SU-DHL-6 (cell line): ENCODE data around the gene HACL1.

Source experiments
- H2AFZ ChIP-seq: fragments of 200-600 bp; sonication (generic); 2 replicates; pipeline ENCODE4 v1.6.1; 2014; ENCODE audit warnings: low read depth, mild to moderate bottlenecking, moderate library complexity, mixed read lengths, antibody characterized with exemption, low read length; ENCODE audit not compliant: severe bottlenecking
- H3F3A ChIP-seq: fragments of 200-600 bp; shearing (Covaris generic); 2 replicates; pipeline ENCODE4 v1.6.0; 2016; ENCODE audit warnings: antibody characterized with exemption, mild to moderate bottlenecking; ENCODE audit not compliant: insufficient read depth
- H3K27ac ChIP-seq: fragments of 200-600 bp; sonication (generic); 2 replicates; pipeline ENCODE4 v1.5.1; 2016; ENCODE audit warnings: low read depth, mild to moderate bottlenecking, low read length, moderate library complexity, mixed read lengths
- H3K27me3 ChIP-seq: fragments of 200-600 bp; sonication (generic), shearing (Covaris generic); 2 replicates; pipeline ENCODE4 v1.6.0; 2014; ENCODE audit warnings: mild to moderate bottlenecking, low read length
- H3K36me3 ChIP-seq: fragments of 200-600 bp; sonication (generic); 2 replicates; pipeline ENCODE4 v1.6.1; 2014; ENCODE audit warnings: mild to moderate bottlenecking, low read length, mixed read lengths
- H3K4me2 ChIP-seq: fragments of 300-600, 200-600 bp; shearing (Covaris generic), sonication (generic); 2 replicates; pipeline ENCODE4 v1.6.0; 2014; ENCODE audit warnings: low read length, low read depth, mild to moderate bottlenecking; ENCODE audit not compliant: poor library complexity, severe bottlenecking
- H3K4me3 ChIP-seq: fragments of 200-600 bp; sonication (generic); 2 replicates; pipeline ENCODE4 v1.5.1; 2014; ENCODE audit warnings: antibody characterized with exemption, low read length, mild to moderate bottlenecking, mixed read lengths; ENCODE audit not compliant: insufficient read depth, poor library complexity, severe bottlenecking
- H3K79me2 ChIP-seq: fragments of 200-600 bp; sonication (generic); 2 replicates; pipeline ENCODE4 v1.6.1; 2014; ENCODE audit warnings: mild to moderate bottlenecking, low read length, moderate library complexity; ENCODE audit not compliant: insufficient read depth
- H3K9ac ChIP-seq: fragments of 200-600 bp; sonication (generic); 2 replicates; pipeline ENCODE4 v1.7.0; 2014; ENCODE audit warnings: mild to moderate bottlenecking, low read length
- H3K9me2 ChIP-seq: fragments of 200-600 bp; sonication (generic); replicated peaks from 2 replicates; pipeline ENCODE4 v1.6.1; 2014; ENCODE audit warnings: low read length; ENCODE audit not compliant: insufficient read depth
- H3K9me3 ChIP-seq: fragments of 200-600 bp; sonication (generic); 2 replicates; pipeline ENCODE4 v1.6.1; 2014; ENCODE audit warnings: low read length, mixed read lengths; ENCODE audit not compliant: insufficient read depth
- H4K20me1 ChIP-seq: fragments of 200-600 bp; sonication (generic); 2 replicates; pipeline ENCODE4 v1.6.1; 2014; ENCODE audit warnings: low read depth, mild to moderate bottlenecking, antibody characterized with exemption, low read length, moderate library complexity, mixed read lengths
- CTCF ChIP-seq: fragments of 200-600 bp; sonication (generic); IDR thresholded peaks from one replicate; pipeline ENCODE4 v1.5.1; 2017; ENCODE audit warnings: antibody characterized with exemption, mild to moderate bottlenecking, low read length, moderate library complexity; ENCODE audit not compliant: insufficient read depth, poor library complexity, severe bottlenecking
- EZH2phosphoT487 ChIP-seq: fragments of 200-600 bp; sonication (generic), shearing (Covaris generic); conservative IDR thresholded peaks from 2 replicates; pipeline ENCODE4 v1.6.1; 2018; ENCODE audit warnings: mild to moderate bottlenecking, antibody characterized with exemption, low read length, moderate library complexity, mixed read lengths

Gene HACL1

DNA sequence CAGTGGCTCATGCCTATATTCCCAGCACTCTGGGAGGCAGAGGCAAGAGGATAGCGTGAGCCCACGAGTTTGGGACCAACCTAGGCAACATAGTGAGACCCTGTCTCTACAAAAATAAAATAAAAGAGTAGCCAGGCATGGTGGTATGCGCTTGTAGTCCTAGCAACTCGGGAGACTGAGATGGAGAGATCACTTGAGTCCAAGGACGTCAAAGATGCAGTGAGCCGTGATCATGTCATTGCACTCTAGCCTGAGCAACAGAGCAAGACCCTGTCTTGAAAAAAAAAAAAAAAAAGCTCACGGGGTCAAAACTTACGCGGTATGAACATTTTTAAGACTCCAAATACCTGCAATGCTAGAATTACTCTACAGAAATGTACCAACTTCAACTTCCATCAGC is 42.8 kb downstream of the HACL1 start:
- Histone ChIP-seq H3F3A (0 out of 2 replicates have a peak, but pooled peaks cover 6% of the 10 kb centered on the region), H3K27ac (no peak overlapping the region), H2AFZ (no peak overlapping the region), H3K4me2 (no peak overlapping the region), H4K20me1 (no peaks in the 10 kb centered on the region), H3K36me3 (peaks cover 3% of the 10 kb centered on the region; the same call in 1 of the 2 replicates), H3K79me2 (no peaks in the 10 kb centered on the region), H3K9me2 (no peaks in the 10 kb centered on the region), H3K4me3 (no peak overlapping the region), H3K9ac (no peak overlapping the region), H3K27me3 (no peaks in the 10 kb centered on the region), H3K9me3 (no peaks in the 10 kb centered on the region)
- TF ChIP-seq CTCF, result no peak
- no peak for TF ChIP-seq EZH2phosphoT487

GRCh38 chr3:15557511-15557946 is 43.8 kb downstream of the HACL1 start:
- H3K36me3 ChIP-seq, result no peaks in the 10 kb centered on the region; the same call in 1 of the 2 replicates
- no peak overlapping the region; the same call in 1 of the 2 replicates for H3K9ac ChIP-seq
- H4K20me1 ChIP-seq, result no peaks in the 10 kb centered on the region
- H3K79me2 ChIP-seq, result no peaks in the 10 kb centered on the region
- no peak overlapping the region; the same call in 1 of the 2 replicates for H3K27ac ChIP-seq
- H3K27me3 ChIP-seq, result no peaks in the 10 kb centered on the region
- H3K4me3 ChIP-seq, result no peak overlapping the region
- peak overlapping the region; percentile 99 for H2AFZ ChIP-seq
- peak overlapping the region; percentile 40 for H3K4me2 ChIP-seq
- TF ChIP-seq CTCF (peak; percentile 53), EZH2phosphoT487 (no peak)
- no peaks in the 10 kb centered on the region for H3K9me3 ChIP-seq
- H3K9me2 ChIP-seq, result no peaks in the 10 kb centered on the region
- 0 out of 2 replicates have a peak, but pooled peaks cover 6% of the 10 kb centered on the region for H3F3A ChIP-seq

DNA sequence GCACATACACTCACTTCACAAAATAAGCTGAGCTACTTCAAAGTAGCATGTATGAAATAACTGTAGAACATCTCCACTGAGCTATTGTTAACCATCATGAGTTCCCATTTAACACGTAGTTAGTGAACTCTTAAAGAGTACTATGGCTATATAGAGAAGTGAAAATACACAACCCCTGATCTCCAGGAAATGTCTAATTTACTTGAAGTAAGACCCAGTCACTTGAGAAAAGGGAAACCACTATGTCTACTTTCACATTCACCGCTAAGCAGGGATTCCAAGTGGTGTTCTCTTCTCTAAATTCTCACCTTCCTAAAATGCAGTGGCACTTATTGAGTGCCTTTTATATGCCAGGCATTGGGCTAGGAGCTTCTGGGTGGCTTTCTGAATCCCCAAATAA is 44.9 kb downstream of the HACL1 start:
- Histone ChIP-seq H4K20me1 (no peaks in the 10 kb centered on the region), H3K9me3 (no peaks in the 10 kb centered on the region), H3K27me3 (no peaks in the 10 kb centered on the region), H3K9ac (no peak overlapping the region), H2AFZ (no peak overlapping the region), H3K36me3 (no peaks in the 10 kb centered on the region), H3K4me3 (no peak overlapping the region), H3K9me2 (no peaks in the 10 kb centered on the region), H3K27ac (no peak overlapping the region), H3K79me2 (no peaks in the 10 kb centered on the region), H3K4me2 (no peak overlapping the region), H3F3A (0 out of 2 replicates have a peak, but pooled peaks cover 6% of the 10 kb centered on the region)
- TF ChIP-seq CTCF (no peak), EZH2phosphoT487 (no peak)
